ENCODE data around the gene DCXR. TPM values are rescaled to one million over a fixed set of nuclear protein-coding genes. Genes with fewer than 3 reads are reported as not detected.

DCXR gene
- total and polyA plus RNA-seq, 8 donors: 34.8 to 108 (median 60.0) TPM

- no peak for FAIRE-seq
- intact Hi-C loops (cut with DNase I): no loop called here
- Histone ChIP-seq H3K27me3 (no peaks in the 10 kb centered on the region), H3K4me1 (no peaks in the 10 kb centered on the region), H3K27ac (no peak overlapping the region), H3K4me3 (no peak overlapping the region), H3K36me3 (peaks cover 0 to 34% (median 16%) of the 10 kb centered on the region in 3 donors), H3K9me3 (no peaks in the 10 kb centered on the region)
- TF ChIP-seq, protein P1, sequence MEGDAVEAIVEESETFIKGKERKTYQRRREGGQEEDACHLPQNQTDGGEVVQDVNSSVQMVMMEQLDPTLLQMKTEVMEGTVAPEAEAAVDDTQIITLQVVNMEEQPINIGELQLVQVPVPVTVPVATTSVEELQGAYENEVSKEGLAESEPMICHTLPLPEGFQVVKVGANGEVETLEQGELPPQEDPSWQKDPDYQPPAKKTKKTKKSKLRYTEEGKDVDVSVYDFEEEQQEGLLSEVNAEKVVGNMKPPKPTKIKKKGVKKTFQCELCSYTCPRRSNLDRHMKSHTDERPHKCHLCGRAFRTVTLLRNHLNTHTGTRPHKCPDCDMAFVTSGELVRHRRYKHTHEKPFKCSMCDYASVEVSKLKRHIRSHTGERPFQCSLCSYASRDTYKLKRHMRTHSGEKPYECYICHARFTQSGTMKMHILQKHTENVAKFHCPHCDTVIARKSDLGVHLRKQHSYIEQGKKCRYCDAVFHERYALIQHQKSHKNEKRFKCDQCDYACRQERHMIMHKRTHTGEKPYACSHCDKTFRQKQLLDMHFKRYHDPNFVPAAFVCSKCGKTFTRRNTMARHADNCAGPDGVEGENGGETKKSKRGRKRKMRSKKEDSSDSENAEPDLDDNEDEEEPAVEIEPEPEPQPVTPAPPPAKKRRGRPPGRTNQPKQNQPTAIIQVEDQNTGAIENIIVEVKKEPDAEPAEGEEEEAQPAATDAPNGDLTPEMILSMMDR (IDR thresholded peaks at IDR 0.05): no peak
- WGBS, 2 donors: 94 to 96% methylated on average over 44 of the region's 44 CpGs
- no peak for ATAC-seq
- DNase-seq: peak in 1 of 6 donors; percentile 71
Observed at GRCh38 chr17:82080789-82081464, 43.4 kb upstream of the DCXR start.

GRCh38 chr17:82080048-82080788 lies 42.7 kb upstream of the DCXR start:
- WGBS, 2 donors: 92 to 95% methylated on average over 36 of the region's 36 CpGs
- intact Hi-C loops (cut with DNase I): no loop called here
- H3K9me3 ChIP-seq: no peaks in the 10 kb centered on the region
- no peak overlapping the region for H3K27ac ChIP-seq
- no peak overlapping the region for H3K4me3 ChIP-seq
- H3K36me3 ChIP-seq: peaks cover 0 to 30% (median 11%) of the 10 kb centered on the region in 3 donors
- TF ChIP-seq, protein P1 (IDR thresholded peaks at IDR 0.05): no peak
- FAIRE-seq: no peak
- no peak for ATAC-seq
- no peaks in the 10 kb centered on the region for H3K4me1 ChIP-seq
- DNase-seq: peak in 1 of 6 donors; percentile 66
- H3K27me3 ChIP-seq: no peaks in the 10 kb centered on the region

DNA sequence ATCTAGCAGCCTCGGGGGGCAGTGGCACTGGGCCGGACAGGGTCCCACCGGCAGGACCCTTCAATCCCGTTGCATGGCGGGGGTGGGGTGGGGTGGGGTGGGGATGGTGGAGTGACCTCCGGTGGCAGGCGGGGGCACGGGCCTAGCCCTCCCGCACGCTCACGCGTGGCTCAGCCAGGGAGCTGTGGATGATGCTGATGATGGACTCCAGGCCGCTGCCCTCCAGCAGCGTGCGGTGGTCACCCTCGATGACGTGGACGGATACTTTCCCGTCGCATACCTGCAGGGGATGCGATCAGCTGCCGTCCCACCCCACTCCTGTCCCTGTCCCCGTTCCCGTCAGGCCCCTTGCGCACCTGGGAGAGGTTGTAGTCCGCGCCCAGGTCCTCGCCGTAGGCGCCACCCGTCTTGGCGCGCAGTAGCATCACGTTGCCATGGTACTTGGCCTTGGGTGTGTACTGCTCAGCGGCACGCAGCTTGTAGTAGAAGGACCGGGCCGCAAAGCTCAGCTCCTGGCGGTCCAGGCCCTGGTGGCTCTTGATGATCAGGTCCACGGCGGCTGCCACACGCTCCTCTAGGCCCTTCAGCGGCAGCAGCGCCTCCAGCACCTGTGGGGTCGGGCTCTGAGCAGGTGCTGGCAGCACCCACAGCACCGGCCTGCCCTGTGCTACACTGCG lies 41.6 kb upstream of the DCXR start:
- DNase-seq (peak in 1 of 6 donors; percentile 64), ATAC-seq (no peak), FAIRE-seq (no peak)
- no peak overlapping the region for H3K27ac ChIP-seq
- no peaks in the 10 kb centered on the region for H3K9me3 ChIP-seq
- TF ChIP-seq, protein P1 (IDR thresholded peaks at IDR 0.05): no peak
- H3K27me3 ChIP-seq: no peaks in the 10 kb centered on the region
- no peak overlapping the region for H3K4me3 ChIP-seq
- no peaks in the 10 kb centered on the region for H3K4me1 ChIP-seq
- intact Hi-C loops (cut with DNase I): no loop called here
- 94% methylated on average over 47 of the region's 47 CpGs for WGBS, 2 donors
- peaks cover 0 to 29% (median 6%) of the 10 kb centered on the region in 3 donors for H3K36me3 ChIP-seq

DNA sequence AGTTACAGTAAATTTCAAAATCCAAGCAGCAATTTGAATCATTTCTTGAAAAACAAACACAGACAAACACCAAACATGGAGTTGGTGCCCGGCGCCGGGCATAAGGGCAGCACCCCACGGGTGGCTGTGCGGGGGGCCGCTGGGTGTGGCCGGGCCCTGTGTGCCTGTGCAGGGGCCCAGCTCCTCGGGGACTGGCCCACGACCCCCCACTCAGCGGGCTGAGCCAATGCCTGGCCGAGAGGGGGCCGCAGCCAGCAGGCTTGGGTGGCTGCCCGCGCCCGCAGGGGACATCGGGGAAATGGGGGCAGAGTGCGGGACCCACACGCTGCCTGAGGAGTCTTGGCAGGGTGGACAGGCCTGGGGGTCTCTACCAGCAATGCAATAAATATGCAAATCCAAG lies 40.9 kb upstream of the DCXR start:
- Histone ChIP-seq H3K36me3 (peaks cover 0 to 22% (median 4%) of the 10 kb centered on the region in 3 donors), H3K4me1 (no peaks in the 10 kb centered on the region), H3K27ac (no peak overlapping the region), H3K9me3 (no peaks in the 10 kb centered on the region), H3K27me3 (no peaks in the 10 kb centered on the region), H3K4me3 (no peak overlapping the region)
- 95 to 96% methylated on average over 18 of the region's 18 CpGs for WGBS, 2 donors
- ATAC-seq: no peak
- TF ChIP-seq, protein P1 (IDR thresholded peaks at IDR 0.05): no peak
- no peak for FAIRE-seq
- DNase-seq: peak in 1 of 6 donors; percentile 60
- intact Hi-C loops (cut with DNase I): no loop called here
